ENCODE data around the gene CRYBG2.

Gene CRYBG2

GRCh38 chr1:26277719-26278118, 76.2 kb downstream of the CRYBG2 start:
- DNase-seq: no peak

- no peak for DNase-seq
These were observed 76.7 kb downstream of the CRYBG2 start for GRCh38 chr1:26277261-26277661.

GRCh38 chr1:26276432-26276838, 77.5 kb downstream of the CRYBG2 start:
- peak; percentile 57 for DNase-seq

GRCh38 chr1:26275580-26276431, 78.1 kb downstream of the CRYBG2 start:
- peak; percentile 65 for DNase-seq

- DNase-seq: peak; percentile 30
These were observed 79.0 kb downstream of the CRYBG2 start for GRCh38 chr1:26274801-26275425.

Measured in KG1 (cell line).